PC-9 (cell line): ENCODE results near the gene KCTD13. TPM values are rescaled to one million over a fixed set of nuclear protein-coding genes. Genes with fewer than 3 reads are reported as not detected.
"Not testable (repeated sequence)": the region's sequence is repeated elsewhere in the genome, so short reads cannot be mapped to it uniquely, and the experiment has no call there.

Source experiments
- BruUV-seq: library from RNA; stranded (reverse); fragments of 400-500 nt; replicated peaks from 2 replicates; lab custom pipeline; 2021; lab: Mats Ljungman, UMichigan
- CTCF ChIA-PET: fragments of 300-600 bp; sonication (Branson Sonifier 250); formaldehyde crosslinking; loops from one replicate; lab custom pipeline; 2022; ENCODE audit warnings: antibody characterized with exemption; lab: Charles Lee
- POLR2A ChIA-PET: fragments of 300-600 bp; sonication (Branson Sonifier 250); formaldehyde crosslinking; loops from one replicate; lab custom pipeline; 2022; ENCODE audit warnings: antibody characterized with exemption; ENCODE audit not compliant: unreplicated experiment; lab: Charles Lee
- DNase-seq, 2 experiments: peaks; one replicate each; pipeline versions ENCODE4 v3.0.0 to v3.0.0-alpha.2; 2015 to 2022; ENCODE audit warnings: mixed read lengths in 1 of 2
- H2AFZ ChIP-seq: fragments of 200-600 bp; sonication (generic); 2 replicates; pipeline ENCODE4 v1.8.1; 2017; ENCODE audit warnings: antibody characterized with exemption
- H3F3A ChIP-seq: fragments of 200-600 bp; sonication (generic); 2 replicates; pipeline ENCODE4 v1.8.1; 2017; ENCODE audit warnings: antibody characterized with exemption, mild to moderate bottlenecking, low read depth; ENCODE audit not compliant: insufficient read depth
- H3K27ac ChIP-seq: fragments of 200-600 bp; sonication (generic); 2 replicates; pipeline ENCODE4 v1.6.1; 2016; ENCODE audit warnings: mixed run types
- H3K27me3 ChIP-seq: fragments of 200-600 bp; sonication (generic); 2 replicates; pipeline ENCODE4 v1.6.1; 2016; ENCODE audit warnings: low read depth, mixed run types; ENCODE audit not compliant: insufficient read depth
- H3K36me3 ChIP-seq: fragments of 200-600 bp; sonication (generic); 2 replicates; pipeline ENCODE4 v1.6.1; 2016; ENCODE audit warnings: low read depth, mixed run types
- H3K4me1 ChIP-seq: fragments of 200-600 bp; sonication (generic); replicated peaks from 2 replicates; pipeline ENCODE4 v1.6.1; 2016; ENCODE audit warnings: mixed run types; ENCODE audit not compliant: insufficient read depth
- H3K4me2 ChIP-seq: fragments of 200-600 bp; sonication (generic); 2 replicates; pipeline ENCODE4 v1.6.1; 2017; ENCODE audit warnings: mixed run types
- H3K4me3 ChIP-seq: fragments of 200-600 bp; sonication (generic); 2 replicates; pipeline ENCODE4 v1.6.1; 2016; ENCODE audit warnings: mixed run types
- H3K79me2 ChIP-seq: fragments of 200-600 bp; sonication (generic); 2 replicates; pipeline ENCODE4 v1.6.1; 2017; ENCODE audit warnings: low read depth, mixed run types
- H3K9me2 ChIP-seq: fragments of 200-600 bp; sonication (generic); 2 replicates; pipeline ENCODE4 v1.8.1; 2017; ENCODE audit warnings: mild to moderate bottlenecking; ENCODE audit not compliant: insufficient read depth
- H3K9me3 ChIP-seq: fragments of 200-600 bp; sonication (generic); 2 replicates; pipeline ENCODE4 v1.8.1; 2016; ENCODE audit warnings: low read depth; ENCODE audit not compliant: insufficient read depth
- H4K20me1 ChIP-seq: fragments of 200-600 bp; sonication (generic); 2 replicates; pipeline ENCODE4 v1.8.1; 2017; ENCODE audit not compliant: insufficient read depth
- CTCF ChIP-seq: fragments of 200-600 bp; sonication (generic); conservative IDR thresholded peaks from 2 replicates; pipeline ENCODE4 v1.6.1; 2017; ENCODE audit warnings: mixed run types, antibody characterized with exemption, mild to moderate bottlenecking, moderate library complexity
- EZH2 ChIP-seq: fragments of 200-600 bp; sonication (generic); IDR thresholded peaks from 2 replicates; pipeline ENCODE4 v1.8.0; 2017; ENCODE audit warnings: antibody characterized with exemption, low read depth
- intact Hi-C: fragments of 100-400 bp; cut with micrococcal nuclease; formaldehyde crosslinking; loops from one replicate; pipeline ENCODE4 v1.10.0; 2022; ENCODE audit not compliant: unreplicated experiment
- total RNA-seq: library from RNA; stranded (reverse); gene quantifications from 2 replicates; pipeline ENCODE4 v1.2.3, GENCODE V29; 2021

The KCTD13 gene
- total RNA-seq, 1 experiment from 2014 or later: 52.7 TPM

DNA sequence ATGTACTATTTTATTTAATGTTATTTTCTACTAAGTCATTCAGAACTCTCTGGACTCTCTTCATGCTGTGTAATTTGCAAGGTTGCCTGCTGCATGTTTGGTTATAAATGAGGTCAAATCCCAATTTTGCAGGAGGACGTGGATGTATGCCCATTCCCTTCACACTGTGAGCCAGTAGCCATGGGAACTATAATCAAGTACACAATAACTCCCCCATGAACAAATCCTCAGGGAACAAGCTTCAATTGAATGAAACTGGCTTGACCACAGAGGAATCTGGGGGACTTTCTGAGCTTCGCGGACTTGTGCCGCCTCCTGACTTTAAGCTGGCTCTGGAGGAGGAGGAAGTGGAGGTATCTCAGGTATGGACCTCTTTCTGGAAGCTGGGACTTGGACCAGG is 14.6 kb upstream of the KCTD13 start:
- no peak for DNase-seq
- intact Hi-C loops: no loop called here
- Histone ChIP-seq H3F3A (peaks cover 32% of the 10 kb centered on the region), H3K9me2 (no peaks in the 10 kb centered on the region), H4K20me1 (no peaks in the 10 kb centered on the region), H3K4me2 (no peak overlapping the region), H3K4me1 (peaks cover 26% of the 10 kb centered on the region), H3K27ac (no peak overlapping the region), H3K79me2 (no peaks in the 10 kb centered on the region), H3K4me3 (no peak overlapping the region), H3K9me3 (no peaks in the 10 kb centered on the region), H2AFZ (no peak overlapping the region), H3K27me3 (no peaks in the 10 kb centered on the region), H3K36me3 (no peaks in the 10 kb centered on the region)
- BruUV-seq: no TSS peak
- ChIA-PET POLR2A (no interaction called here), CTCF (interaction anchor here (0.7 kb wide), 1 partner anchor 12 kb away, joined by 3 read pairs; no protein-coding TSS in a partner anchor)
- TF ChIP-seq EZH2 (no peak), CTCF (no peak)

- POLR2A ChIA-PET, CTCF ChIA-PET, H3K4me3 ChIP-seq, H3K4me1 ChIP-seq, H3K4me2 ChIP-seq, H3K27me3 ChIP-seq, H4K20me1 ChIP-seq, BruUV-seq, H2AFZ ChIP-seq, H3K9me2 ChIP-seq, H3K36me3 ChIP-seq, H3K27ac ChIP-seq, H3K9me3 ChIP-seq, H3K79me2 ChIP-seq, DNase-seq, intact Hi-C loops: not testable (repeated sequence)
- peaks cover 12% of the 10 kb centered on the region for H3F3A ChIP-seq
Observed at GRCh38 chr16:29931750-29932149, 5.7 kb upstream of the KCTD13 start.

DNA sequence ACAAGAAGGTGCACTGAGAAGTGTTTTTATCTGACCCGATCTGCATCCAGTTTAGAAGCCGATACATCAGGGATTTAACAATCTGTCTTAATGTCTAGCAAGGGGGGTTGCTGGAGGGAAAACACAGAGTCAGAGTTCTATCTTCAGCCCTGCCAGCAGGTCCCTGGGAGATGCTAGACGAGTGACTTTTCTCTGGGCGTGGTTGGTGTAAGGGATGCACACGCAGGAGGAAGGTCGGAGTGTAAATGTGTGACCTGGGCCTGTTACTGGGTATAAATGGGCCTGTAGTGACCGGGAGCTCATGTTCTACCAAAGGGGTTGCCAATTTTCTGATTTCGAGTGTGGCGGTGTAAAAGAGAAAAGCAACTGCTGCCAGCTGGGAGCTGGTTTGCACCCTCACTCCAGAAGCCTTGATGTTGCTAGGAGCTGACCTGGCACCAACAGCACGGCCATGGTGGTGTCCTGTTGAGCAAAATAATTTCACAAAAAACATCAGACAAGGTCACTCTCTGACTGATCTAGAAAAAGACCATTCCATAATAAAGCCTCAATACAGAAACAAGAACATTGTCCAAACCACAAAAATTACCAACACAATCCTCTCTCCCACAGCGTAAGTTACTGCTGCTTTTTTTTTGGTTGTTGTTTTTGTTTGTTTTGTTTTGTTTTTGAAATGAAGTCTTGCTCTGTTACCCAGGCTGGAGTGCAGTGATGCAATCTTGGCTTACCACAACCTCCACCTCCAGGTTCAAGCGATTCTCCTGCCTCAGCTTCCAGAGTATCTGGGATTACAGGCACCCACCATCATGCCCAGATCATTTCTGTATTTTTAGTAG is 1.3 kb upstream of the KCTD13 start:
- no peaks in the 10 kb centered on the region for H3K9me3 ChIP-seq
- TF ChIP-seq CTCF (no peak), EZH2 (no peak)
- intact Hi-C loops: loop anchor here (5.0 kb wide), 1 partner anchor 70 kb away; the partner anchor contains the start of genes HIRIP3 and INO80E
- H3F3A ChIP-seq: peaks cover 14% of the 10 kb centered on the region; the same call in 1 of the 2 replicates
- peaks cover 38% of the 10 kb centered on the region for H3K79me2 ChIP-seq
- H3K4me3 ChIP-seq: peak overlapping the region; percentile 84
- H3K4me1 ChIP-seq: peaks cover 23% of the 10 kb centered on the region
- H3K9me2 ChIP-seq: no peaks in the 10 kb centered on the region
- no peak overlapping the region for H3K27ac ChIP-seq
- ChIA-PET CTCF (interaction anchor here (0.5 to 0.6 kb wide), 2 partner anchors 108 to 226 kb away, joined by 3 to 5 read pairs; no protein-coding TSS in a partner anchor), POLR2A (interaction anchor here (0.5 to 1.7 kb wide), 4 partner anchors 47 to 1403 kb away, joined by 3 to 22 read pairs (median 7); partner anchors contain the start of gene TAOK2)
- H3K4me2 ChIP-seq: peak overlapping the region; percentile 99
- no peaks in the 10 kb centered on the region for H3K36me3 ChIP-seq
- no peak for DNase-seq
- no peaks in the 10 kb centered on the region for H3K27me3 ChIP-seq
- BruUV-seq: no TSS peak
- H2AFZ ChIP-seq: peak overlapping the region; percentile 97
- no peaks in the 10 kb centered on the region for H4K20me1 ChIP-seq
